Transverse colon (tissue), 4 donors: ENCODE measurements around the gene MBD3L3. TPM values are rescaled to one million over a fixed set of nuclear protein-coding genes. Genes with fewer than 3 reads are reported as not detected.

Source experiments
- DNase-seq: peaks from one replicate; pipeline ENCODE4 v3.0.0-alpha.2; 2019
- H3K27ac ChIP-seq, 4 donors: fragments of 200-600 bp; sonication (generic); 2 replicates each; pipeline ENCODE4 v1.5.1; 2016 to 2018; ENCODE audit warnings: inconsistent platforms in 4 of 4
- H3K27me3 ChIP-seq: fragments of 200-600 bp; sonication (generic); 2 replicates; pipeline ENCODE4 v1.5.1; 2017; ENCODE audit warnings: inconsistent platforms
- H3K36me3 ChIP-seq, 4 donors: fragments of 200-600 bp; sonication (generic); 2 replicates each; pipeline ENCODE4 v1.5.1; 2017 to 2019; ENCODE audit warnings: inconsistent platforms in 4 of 4
- H3K4me1 ChIP-seq, 4 donors: fragments of 200-600 bp; sonication (generic); 2 replicates each; pipeline ENCODE4 v1.5.1; 2017 to 2020; ENCODE audit warnings: inconsistent platforms in 4 of 4
- H3K4me3 ChIP-seq, 4 donors: fragments of 200-600 bp; sonication (generic); 1 replicate in 1 of 4; 2 replicates in 3 of 4; pipeline versions ENCODE4 v1.5.1 to v1.6.1; 2017 to 2019; ENCODE audit warnings: inconsistent platforms in 4 of 4
- H3K9me3 ChIP-seq, 2 donors: fragments of 200-600 bp; sonication (generic); 2 replicates each; pipeline ENCODE4 v1.5.1; 2017 to 2019; ENCODE audit warnings: inconsistent platforms in 2 of 2
- CTCF ChIP-seq, 5 experiments: fragments of 200-600 bp in 3 of 5; fragments of 450-650 bp in 2 of 5; sonication (generic) in 3 of 5; IDR thresholded peaks; 1 replicate in 2 of 5; 2 replicates in 3 of 5; pipeline ENCODE4 v1.5.1; 2016 to 2017; ENCODE audit warnings: antibody characterized with exemption in 5 of 5, inconsistent platforms in 3 of 5, mild to moderate bottlenecking in 2 of 5, moderate library complexity in 1 of 5
- EP300 ChIP-seq: sonication (generic); formaldehyde crosslinking; IDR thresholded peaks from one replicate; pipeline ENCODE4 v1.6.1; 2017; ENCODE audit warnings: antibody characterized with exemption, low read depth
- POLR2A ChIP-seq: fragments of 450-650 bp; IDR thresholded peaks from one replicate; pipeline ENCODE4 v1.6.1; 2016; ENCODE audit warnings: antibody characterized with exemption, mild to moderate bottlenecking, moderate library complexity
- POLR2AphosphoS5 ChIP-seq, 3 donors: sonication (generic); formaldehyde crosslinking; IDR thresholded peaks; one replicate each; pipeline ENCODE4 v1.6.1; 2016; ENCODE audit warnings: antibody characterized with exemption in 3 of 3
- WGBS, 2 donors: methylation state at CpG; one replicate each; pipeline ENCODE4 v1.1.5; 2018; ENCODE audit warnings: low coverage in 1 of 2; 5-methylcytosine and 5-hydroxymethylcytosine counted together
- in situ Hi-C, 4 donors: fragments of 200-750 bp; cut with MboI; loops; one replicate each; pipeline versions ENCODE4 v1.15.0 to v1.15.1; 2017; ENCODE audit warnings: low sequenced_read_pairs in 3 of 4, low pct_ligation_motif_present in 1 of 4, low pct_unique_long_range_greater_than_20kb in 1 of 4
- intact Hi-C: fragments of 100-400 bp; cut with DNase I; formaldehyde crosslinking; loops from one replicate; pipeline ENCODE4 v1.15.1; 2023; ENCODE audit warnings: low total_unique reads
- total RNA-seq, 4 donors: library from RNA; depleted of rRNA; stranded (reverse); fragments of >200 nt; gene quantifications; one replicate each; pipeline ENCODE4 v1.1.0, GENCODE V29; 2016

Gene MBD3L3
- total RNA-seq, 4 donors from 2014 or later, result not detected

DNA sequence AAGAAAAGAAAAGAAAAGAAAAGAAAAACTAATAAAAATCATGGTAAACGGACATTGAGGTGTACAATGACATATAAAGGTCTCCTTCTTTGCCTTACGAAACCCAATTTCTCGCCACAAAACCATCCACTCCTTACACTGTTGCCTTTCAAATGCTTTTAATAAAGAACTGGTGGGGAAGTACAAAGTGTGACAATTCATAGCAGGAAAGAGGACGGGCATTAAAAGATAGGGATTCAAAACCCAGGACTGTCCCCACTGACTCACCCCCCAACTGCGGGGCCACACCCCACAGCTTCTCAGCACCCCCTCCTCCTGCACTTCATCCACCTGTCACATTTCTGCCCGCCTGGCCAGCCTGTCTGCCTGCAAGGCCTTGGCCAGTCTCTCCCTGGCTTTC lies 39.6 kb downstream of the MBD3L3 start:
- Histone ChIP-seq H3K36me3 (no peaks in the 10 kb centered on the region), H3K9me3 (no peaks in the 10 kb centered on the region), H3K4me1 (no peaks in the 10 kb centered on the region), H3K27ac (no peak overlapping the region), H3K4me3 (no peak overlapping the region), H3K27me3 (no peaks in the 10 kb centered on the region)
- in situ Hi-C loops (no loop called here), intact Hi-C loops (no loop called here)
- DNase-seq, result no peak
- 77 to 90% methylated on average over 4 to 6 of the region's 6 CpGs for WGBS, 2 donors
- TF ChIP-seq POLR2A (no peak), CTCF (IDR thresholded peaks at IDR 0.05) (no peak), POLR2AphosphoS5 (IDR thresholded peaks at IDR 0.05) (no peak), EP300 (no peak)

DNA sequence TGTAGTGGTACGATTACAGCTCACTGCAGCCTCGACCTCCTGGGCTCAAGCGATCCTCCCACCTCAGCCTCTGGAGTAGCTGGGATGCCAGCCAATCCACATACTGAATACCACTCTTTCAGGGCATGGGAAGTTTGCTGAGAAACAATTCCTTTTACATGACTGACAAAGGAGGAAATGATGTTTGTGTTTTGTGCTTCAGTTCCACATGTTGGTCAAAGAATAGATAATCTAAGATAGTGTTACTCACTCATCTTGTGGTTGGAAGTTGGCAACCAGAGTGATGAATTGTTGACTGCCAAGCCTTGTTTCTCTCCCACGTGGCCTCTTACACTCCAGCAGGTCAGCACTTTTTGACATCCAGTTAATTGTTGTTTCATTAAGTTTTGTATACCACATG lies 44.8 kb downstream of the MBD3L3 start:
- no peaks in the 10 kb centered on the region for H3K4me1 ChIP-seq
- intact Hi-C loops (no loop called here), in situ Hi-C loops (no loop called here)
- 72 to 90% methylated on average over 3 to 4 of the region's 4 CpGs for WGBS, 2 donors
- no peak overlapping the region for H3K27ac ChIP-seq
- H3K27me3 ChIP-seq, result no peaks in the 10 kb centered on the region
- H3K4me3 ChIP-seq, result no peak overlapping the region
- H3K9me3 ChIP-seq, result no peaks in the 10 kb centered on the region
- no peaks in the 10 kb centered on the region for H3K36me3 ChIP-seq
- DNase-seq, result no peak
- TF ChIP-seq CTCF (IDR thresholded peaks at IDR 0.05), result no peak
- no peak for TF ChIP-seq EP300
- no peak for TF ChIP-seq POLR2A
- no peak for TF ChIP-seq POLR2AphosphoS5 (IDR thresholded peaks at IDR 0.05)

GRCh38 chr19:7010722-7011593 lies 47.5 kb downstream of the MBD3L3 start:
- Histone ChIP-seq H3K4me1 (no peaks in the 10 kb centered on the region), H3K27me3 (no peaks in the 10 kb centered on the region), H3K4me3 (no peak overlapping the region), H3K36me3 (no peaks in the 10 kb centered on the region), H3K9me3 (no peaks in the 10 kb centered on the region), H3K27ac (no peak overlapping the region)
- WGBS, 2 donors, result 38 to 76% methylated on average over 3 to 12 of the region's 12 CpGs
- in situ Hi-C loops, result no loop called here
- TF ChIP-seq POLR2A (no peak), POLR2AphosphoS5 (IDR thresholded peaks at IDR 0.05) (no peak), EP300 (no peak), CTCF (IDR thresholded peaks at IDR 0.05) (no peak)
- intact Hi-C loops, result no loop called here
- no peak for DNase-seq

DNA sequence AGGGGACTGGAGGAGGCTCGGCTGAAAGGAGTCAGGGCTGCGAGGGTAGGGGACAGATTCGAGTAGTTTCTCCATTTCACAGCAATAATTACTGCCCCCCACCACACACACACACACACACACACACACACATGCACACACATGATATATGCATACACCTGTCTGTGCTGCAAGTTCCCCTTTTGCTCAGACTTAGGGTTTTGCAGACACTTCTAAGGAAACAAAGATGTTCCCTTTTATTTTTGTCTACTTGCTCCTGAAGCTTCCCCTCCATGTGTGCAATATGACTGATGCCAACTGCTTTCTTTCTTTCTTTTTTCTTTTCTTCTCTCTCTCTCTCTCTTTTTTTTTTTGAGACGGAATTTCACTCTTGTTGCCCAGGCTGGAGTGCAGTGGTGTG lies 50.6 kb downstream of the MBD3L3 start:
- WGBS, 2 donors, result 22 to 45% methylated on average over 1 to 4 of the region's 4 CpGs

More for the DNA sequence above, 50.6 kb downstream of the MBD3L3 start:
- Histone ChIP-seq H3K27me3 (no peaks in the 10 kb centered on the region), H3K4me3 (no peak overlapping the region), H3K36me3 (no peaks in the 10 kb centered on the region), H3K4me1 (no peaks in the 10 kb centered on the region), H3K9me3 (no peaks in the 10 kb centered on the region), H3K27ac (no peak overlapping the region)
- no peak for DNase-seq
- intact Hi-C loops (no loop called here), in situ Hi-C loops (no loop called here)
- TF ChIP-seq CTCF (IDR thresholded peaks at IDR 0.05), result no peak

Other genes with a start within 250 kb of the MBD3L3 start
- gene ADGRE1, start 171.1 kb downstream of the MBD3L3 start, total RNA-seq, result under 1 TPM in 2 of 4 donors, not detected in 2; 0.16 to 0.27 TPM
- gene MBD3L2B, start 37.2 kb downstream of the MBD3L3 start, total RNA-seq, result not detected
- not detected for gene MBD3L5, start 28.1 kb downstream of the MBD3L3 start, total RNA-seq
- gene MBD3L4, start 18.5 kb downstream of the MBD3L3 start, total RNA-seq, result not detected
- gene MBD3L2, start 9.4 kb downstream of the MBD3L3 start, total RNA-seq, result not detected
- gene ZNF557, start 11.0 kb upstream of the MBD3L3 start, total RNA-seq, result 10 to 100 TPM in 1 of 4 donors, 1 to 10 TPM in 3; 2.0 to 12.5 (median 6.4) TPM
- 100 to 1,000 TPM; 134 to 252 (median 164) TPM for gene INSR, start 235.7 kb upstream of the MBD3L3 start, total RNA-seq